GM12874 (cell line): ENCODE measurements around the gene B4GALT6.

Experiments
- CTCF ChIP-seq: IDR thresholded peaks from 2 replicates; pipeline ENCODE4 v1.5.1; 2011; ENCODE audit warnings: low read depth, mild to moderate bottlenecking, control low read depth, low read length, moderate library complexity; ENCODE audit not compliant: insufficient read depth

The B4GALT6 gene

DNA sequence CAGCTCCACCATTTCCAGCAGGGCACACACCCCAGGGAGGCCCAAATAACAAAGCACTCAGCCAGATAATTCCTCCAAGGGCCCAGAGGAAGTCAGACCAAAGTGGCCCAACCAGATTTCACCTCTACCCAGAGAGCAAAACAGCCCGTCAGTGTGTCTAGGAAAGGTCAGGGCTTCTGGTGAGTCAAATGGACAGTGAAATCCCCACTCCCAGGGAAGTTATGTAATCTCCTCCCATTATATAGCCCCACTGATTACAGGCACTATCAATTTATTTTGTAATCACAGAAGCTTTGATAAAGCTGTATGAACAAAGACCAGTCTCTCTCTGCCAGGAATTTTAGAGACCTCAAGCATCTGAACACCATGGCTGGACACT, 4.0 kb downstream of the B4GALT6 start:
- TF ChIP-seq CTCF, result no peak

- TF ChIP-seq CTCF, result no peak
Measured at GRCh38 chr18:31679791-31680432, 4.5 kb downstream of the B4GALT6 start.

GRCh38 chr18:31679133-31679742, 5.1 kb downstream of the B4GALT6 start:
- TF ChIP-seq CTCF, result no peak

GRCh38 chr18:31678425-31678824, 6.0 kb downstream of the B4GALT6 start:
- no peak for TF ChIP-seq CTCF

DNA sequence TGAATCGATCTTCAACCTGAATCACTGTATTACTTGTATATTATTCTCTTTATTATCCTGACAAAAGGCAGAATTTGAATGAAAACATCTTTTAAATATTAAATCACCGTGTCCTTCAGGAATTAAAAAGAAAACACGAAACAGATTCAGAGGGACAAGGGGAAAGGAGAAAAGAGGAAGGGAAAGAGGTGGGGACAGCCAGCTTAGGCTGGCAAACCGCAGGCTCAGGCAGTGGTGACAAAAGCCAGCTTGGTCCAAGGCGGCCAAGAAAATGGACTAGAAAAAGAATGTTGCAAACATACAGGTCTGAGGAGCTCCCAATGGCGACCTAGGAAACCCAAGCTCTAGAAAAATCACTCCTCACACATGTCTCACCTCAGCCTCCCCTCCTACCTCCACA, 6.8 kb downstream of the B4GALT6 start:
- no peak for TF ChIP-seq CTCF

DNA sequence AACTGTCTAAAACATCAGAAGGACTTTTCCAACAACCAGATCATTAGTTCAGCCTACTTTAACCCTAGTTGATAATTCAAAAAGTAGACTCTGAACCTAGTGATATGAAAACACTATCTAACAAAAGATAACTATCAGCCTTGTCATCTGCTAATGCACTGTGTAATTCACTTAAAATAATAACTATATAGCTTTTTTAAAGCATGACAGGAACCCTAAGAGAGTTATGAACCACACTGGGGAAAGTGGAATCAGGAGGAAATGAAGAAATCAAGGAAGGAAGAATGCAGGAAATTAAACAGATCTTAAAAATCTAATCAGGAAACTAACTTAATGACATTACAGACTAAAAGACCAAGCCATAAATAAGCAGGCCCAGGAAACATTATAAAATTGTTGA, 9.0 kb downstream of the B4GALT6 start:
- no peak for TF ChIP-seq CTCF

DNA sequence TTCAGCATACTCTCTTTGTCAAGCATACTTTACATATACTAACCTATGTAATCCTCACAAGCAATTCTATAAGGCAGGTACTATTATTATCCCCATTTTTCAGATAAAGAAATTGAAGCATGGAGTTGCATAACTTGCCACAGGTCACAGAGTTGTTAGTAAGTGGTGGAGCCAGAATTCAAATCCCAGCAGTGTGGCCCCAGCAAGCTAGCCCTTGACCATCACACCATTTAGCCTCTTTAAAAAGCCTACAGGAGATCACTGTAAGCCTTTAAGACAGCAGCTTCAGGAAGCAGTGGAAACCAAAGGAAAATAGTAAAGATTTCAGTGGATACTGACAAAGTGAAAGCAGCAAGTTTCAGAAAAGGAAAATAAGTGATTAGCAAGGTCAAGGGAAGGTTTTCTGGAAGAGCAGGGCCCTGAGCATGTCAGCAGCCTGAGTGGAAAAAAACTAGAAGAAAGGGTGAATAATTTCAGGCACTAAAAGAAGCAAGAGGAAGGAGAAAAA, 11.7 kb downstream of the B4GALT6 start:
- no peak for TF ChIP-seq CTCF
